Measurements from ENCODE around the gene MAFF. TPM values are rescaled to one million over a fixed set of nuclear protein-coding genes. Genes with fewer than 3 reads are reported as not detected.
"Not testable (repeated sequence)": the region's sequence is repeated elsewhere in the genome, so short reads cannot be mapped to it uniquely, and the experiment has no call there.

The MAFF gene
- 1 to 10 TPM; 2.9 to 5.9 (median 4.3) TPM for polyA plus RNA-seq (ENCODE audit: insufficient read length in 10 of 10)
- long read RNA-seq, donor 1, partial matches to known transcripts: 6 of 23 reads
- long read RNA-seq, donor 1, other reads (novel, unspliced or antisense): 14 of 23 reads
- long read RNA-seq, donor 2, partial matches to known transcripts: 0 of 1 reads
- long read RNA-seq, donor 2, other reads (novel, unspliced or antisense): 0 of 1 reads
- long read RNA-seq, donor 3, partial matches to known transcripts: 0 of 2 reads
- long read RNA-seq, donor 3, other reads (novel, unspliced or antisense): 0 of 2 reads
- long read RNA-seq, donor 4: 0 reads
- long read RNA-seq, donor 5, partial matches to known transcripts: 8 of 16 reads
- long read RNA-seq, donor 5, other reads (novel, unspliced or antisense): 5 of 16 reads
- long read RNA-seq, donor 6, partial matches to known transcripts: 0 of 2 reads
- long read RNA-seq, donor 6, other reads (novel, unspliced or antisense): 0 of 2 reads
- long read RNA-seq, donor 7: 0 reads
- long read RNA-seq, donor 8, partial matches to known transcripts: 0 of 1 reads
- long read RNA-seq, donor 8, other reads (novel, unspliced or antisense): 0 of 1 reads
- long read RNA-seq, donor 9: 0 reads

DNA sequence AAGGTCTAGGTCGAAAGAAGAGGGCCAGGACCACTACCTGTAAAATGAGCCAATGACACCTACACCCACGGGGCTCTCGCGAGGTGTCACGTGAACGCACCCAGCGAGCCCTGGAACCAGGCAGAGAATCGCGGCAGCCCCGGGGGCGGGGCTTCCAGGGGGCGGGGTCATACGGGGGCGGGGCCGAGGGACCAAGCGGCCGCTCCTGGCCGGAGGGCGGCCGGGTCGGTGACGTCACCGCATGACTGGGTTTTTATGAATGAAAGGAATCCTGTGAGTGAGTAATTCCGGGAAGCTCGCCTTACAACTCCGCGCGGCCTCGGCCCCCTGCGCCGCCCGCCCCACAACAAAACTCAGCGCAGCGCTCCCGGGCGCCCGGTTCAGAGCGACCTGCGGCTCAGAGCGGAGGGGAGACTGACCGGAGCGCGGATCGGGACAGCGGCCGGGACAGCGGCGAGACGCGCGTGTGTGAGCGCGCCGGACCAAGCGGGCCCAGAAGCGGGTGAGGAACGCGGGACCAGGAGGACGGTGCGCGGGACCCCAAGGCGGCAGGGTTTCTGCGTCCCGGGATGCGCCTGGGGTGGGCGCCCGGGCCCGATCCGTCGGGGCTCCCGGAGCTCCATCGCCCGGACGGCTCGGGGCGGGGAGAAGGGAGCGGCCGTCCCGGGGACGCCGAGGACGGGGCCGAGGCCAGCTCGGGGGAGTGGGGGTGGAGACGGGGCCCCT, at the start of gene MAFF:
MAFF (plus strand) TSS at position 284 of the 726 bp plus-strand sequence. CDS start 11,860 bp downstream, outside the sequence.
- DNase-seq: peak; percentile 97 to 98 (median 97)

DNA sequence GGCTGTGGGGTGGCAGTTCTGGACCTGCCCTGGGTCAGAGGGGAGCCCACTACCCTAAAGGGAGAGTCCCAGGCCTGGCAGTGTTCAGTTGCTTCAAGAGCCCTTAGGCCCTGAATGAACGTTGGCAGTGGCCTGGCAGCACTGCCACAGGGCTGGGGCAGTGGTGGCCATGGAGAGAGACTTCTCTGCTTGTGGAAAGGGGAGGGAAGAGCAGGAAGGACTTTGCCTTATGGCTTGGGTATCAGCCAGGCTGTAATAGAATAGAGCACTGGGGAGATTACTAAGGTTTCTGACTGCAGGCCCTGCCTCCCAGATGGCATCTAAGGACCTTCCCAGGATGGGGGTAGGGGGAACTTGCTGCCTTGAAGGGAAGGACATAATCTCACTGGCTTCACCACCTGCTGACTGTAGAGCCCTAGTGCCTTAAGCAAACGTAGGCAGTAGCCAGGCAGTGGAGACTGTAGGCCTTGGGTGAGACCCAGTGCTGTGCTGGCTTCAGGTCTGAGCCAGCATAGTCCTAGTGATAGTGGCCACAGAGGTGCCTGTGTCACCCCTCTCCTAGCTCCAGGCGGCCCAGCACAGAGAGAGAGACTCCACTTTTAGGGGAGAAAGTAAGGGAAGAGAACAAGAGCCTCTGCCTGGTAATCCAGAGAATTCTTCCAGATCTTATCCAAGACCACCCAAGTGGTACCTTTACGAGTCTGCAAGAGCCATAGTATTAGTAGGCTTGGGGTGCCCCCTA, 47.8 kb upstream of the MAFF start:
- DNase-seq: no peak

DNA sequence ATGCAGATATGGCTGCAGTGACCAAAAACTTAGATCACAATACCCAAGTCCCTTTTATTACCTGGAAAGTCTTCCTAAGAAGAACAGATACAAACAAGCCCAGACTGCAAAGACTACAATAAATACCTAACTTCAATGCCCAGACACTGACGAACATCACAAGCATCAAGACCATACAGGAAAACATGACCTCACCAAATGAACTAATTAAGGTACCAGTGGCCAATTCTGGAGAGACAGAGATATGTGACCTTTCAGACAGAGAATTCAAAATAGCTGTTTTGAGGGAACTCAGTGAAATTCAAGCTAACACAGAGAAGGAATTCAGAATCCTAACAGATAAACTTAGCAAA, 47.3 kb upstream of the MAFF start:
- not testable (repeated sequence) for DNase-seq

DNA sequence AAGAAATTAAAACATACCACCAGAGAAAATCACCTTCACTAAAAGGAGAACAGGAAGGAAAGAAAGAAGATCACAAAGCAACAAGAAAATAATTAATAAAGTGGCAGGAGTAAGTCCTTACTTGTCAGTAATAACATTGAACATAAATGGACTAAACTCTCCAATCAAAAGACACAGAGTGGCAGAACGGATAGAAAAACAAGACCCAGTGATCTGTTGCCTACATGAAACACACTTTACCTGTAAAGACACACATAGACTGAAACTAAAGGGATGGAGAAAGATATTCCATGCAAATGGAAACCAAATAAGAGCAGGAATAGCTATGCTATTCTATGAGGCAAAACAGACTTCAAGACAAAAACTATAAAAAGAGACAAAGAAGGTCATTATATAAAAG, 46.1 kb upstream of the MAFF start:
- DNase-seq: no peak

DNA sequence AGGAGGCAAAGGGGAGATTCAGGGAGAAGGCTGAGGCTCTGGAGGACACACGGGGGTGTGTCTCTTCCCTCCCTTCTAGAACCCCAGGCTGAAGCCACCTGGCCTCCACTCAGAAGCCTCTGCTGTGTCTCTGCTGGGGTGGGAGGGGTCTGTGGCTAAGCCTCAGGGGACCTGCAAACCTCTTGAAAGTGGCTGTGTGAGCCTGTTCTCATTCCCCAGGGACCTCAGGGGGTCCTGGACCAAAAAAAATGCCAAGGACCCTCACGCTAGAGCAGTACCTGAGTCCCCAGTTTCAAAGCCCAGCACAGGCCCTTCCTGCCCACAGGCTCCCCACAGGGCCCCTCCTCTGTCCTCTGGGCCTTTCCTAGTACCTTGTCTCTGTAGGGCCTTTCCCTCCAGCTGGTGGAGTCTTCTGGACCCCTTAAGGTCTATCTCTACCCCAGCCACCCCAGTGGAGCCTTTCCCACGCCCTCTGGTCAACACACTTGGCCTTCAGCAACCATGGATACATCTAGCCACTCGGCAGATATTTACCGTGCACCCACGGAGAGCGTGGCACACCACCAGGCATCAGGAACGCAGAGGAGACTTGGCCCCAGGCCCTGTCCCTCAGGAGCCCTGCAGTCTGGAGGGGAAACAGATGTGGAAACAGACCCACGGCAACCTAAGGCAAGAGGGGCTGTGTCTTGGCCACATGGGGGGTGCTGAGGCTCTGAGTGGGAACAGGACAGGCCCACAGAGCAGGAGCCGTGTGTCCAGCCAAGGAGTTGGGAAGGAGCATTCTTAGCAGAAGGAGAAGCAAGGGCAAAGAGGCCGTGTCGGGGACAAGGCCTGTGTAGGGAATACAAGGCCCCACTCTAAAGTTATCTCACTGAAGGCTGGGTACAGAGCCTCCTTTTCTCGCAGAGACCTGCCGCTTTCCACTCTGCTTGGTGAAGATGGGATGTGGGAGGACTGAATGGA, 38.6 kb upstream of the MAFF start:
- no peak for DNase-seq

DNA sequence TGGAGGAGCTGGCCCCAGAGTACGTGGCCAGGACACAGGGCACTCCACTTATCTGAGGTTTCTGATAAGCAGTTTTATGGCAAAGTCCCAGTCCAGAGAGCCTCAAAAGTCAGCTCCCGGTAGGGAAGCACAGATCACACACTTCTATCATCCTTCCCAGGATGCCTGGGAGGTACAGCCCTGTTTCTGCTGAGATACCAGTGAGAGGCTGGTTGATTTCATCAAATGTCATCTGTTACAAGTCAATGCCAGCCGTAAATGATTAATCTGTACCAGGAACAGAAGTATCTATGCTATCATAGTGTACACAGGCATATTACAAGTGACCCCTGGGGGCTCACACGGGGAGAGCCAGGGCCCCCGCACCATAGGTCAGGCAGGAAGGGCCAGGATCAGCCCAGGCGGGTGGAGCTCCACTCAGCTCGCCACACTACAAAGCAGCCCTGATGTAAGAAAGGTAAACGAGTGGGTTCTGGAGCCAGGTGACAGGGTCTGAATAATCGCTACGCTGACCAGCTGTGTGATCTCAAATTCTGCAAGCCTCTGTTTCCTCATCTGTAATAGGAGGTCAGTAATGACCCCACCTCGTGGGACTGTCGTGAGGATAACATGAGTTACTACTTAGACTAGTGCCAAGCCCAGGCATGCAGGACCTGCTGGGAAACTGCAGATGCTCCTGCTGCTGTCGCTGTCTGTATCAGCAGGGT, 37.8 kb upstream of the MAFF start:
- no peak for DNase-seq

DNA sequence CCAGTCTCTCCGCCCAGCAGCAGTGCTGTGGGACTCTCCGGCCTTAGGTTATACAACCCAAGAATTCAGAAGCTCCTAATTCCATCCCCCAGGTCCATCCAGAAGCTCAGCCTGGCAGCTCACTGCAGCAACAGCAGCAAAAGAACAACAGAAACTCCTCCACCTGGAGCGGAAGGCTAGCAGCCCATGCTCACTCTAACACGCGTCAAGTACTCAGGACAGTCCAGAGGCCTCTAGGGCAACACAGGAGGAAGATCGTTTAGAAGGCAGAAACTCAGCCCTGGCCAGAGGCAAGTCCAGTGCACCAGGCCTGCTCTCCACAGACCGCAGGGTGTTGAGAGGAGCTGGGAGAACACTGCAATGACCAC, 37.3 kb upstream of the MAFF start:
- DNase-seq: no peak

DNA sequence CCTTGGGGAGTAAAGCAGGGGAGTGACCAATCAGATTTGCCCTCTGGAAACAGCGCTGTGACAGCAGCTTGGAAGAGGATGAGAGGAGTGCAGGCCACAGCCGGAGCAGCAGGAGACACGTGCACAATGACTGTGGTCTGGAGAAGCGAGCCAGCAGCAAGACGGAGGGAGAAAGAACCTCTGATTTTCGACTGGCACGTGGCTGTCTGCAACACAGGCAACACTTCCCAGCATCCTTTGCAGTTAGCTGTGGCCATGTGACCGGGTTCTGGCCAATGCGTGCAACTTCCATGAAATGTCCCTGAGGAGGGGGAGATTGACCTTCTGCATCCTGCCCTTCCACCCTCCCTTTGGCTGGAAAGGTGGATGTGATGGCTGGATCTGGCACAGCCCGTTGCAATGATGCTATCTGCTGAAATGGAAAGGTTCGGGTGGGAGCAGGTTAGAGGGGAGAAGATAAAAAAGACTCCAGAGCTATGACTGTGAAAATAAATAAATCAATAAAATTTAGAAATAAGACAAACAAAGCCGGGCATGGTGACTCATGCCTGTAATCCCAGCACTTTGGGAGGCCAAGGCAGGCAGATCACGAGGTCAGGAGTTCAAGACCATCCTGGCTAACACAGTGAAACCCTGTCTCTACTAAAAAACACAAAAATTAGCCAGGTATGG, 35.7 kb upstream of the MAFF start:
- DNase-seq: no peak

DNA sequence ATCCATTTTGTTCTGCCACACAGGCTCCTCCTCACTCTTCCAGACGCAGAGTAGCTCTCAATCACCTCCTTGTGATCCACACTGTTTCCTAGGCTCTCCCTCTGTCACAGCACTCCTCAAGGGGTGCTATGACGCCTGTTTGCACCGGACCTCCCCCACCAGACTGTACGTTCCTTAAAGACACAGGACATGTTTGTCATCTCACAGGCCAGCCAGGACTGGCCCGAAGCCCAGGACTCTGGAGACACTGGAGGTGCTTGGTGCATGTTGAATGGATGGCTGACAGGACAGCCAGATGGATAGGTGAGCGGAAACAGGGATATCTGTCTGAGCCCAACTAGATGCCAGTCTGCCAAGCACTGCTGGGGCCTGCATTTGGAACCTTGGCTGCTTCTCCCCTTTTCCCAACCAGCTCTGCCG, 33.8 kb upstream of the MAFF start:
- DNase-seq: no peak

DNA sequence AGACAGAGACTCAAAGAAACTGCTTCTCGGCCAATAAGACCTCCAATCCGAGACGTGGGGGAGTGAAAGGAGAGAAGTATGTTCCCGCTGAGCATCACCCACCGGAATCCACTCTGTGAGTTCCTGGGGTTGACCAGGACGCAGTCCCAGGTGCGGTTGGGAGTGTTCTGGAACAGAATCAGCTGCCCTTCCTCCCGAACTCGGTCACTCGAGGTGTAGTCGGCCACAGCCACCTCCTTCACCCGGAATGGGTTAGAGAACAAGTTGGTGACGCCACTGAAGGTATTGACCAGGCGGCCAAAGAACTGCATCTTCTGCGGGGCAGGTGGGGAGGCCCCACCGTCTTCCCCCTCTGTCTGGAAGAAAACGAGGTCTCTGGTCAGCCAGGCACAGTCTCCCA, 32.7 kb upstream of the MAFF start:
- DNase-seq: no peak

DNA sequence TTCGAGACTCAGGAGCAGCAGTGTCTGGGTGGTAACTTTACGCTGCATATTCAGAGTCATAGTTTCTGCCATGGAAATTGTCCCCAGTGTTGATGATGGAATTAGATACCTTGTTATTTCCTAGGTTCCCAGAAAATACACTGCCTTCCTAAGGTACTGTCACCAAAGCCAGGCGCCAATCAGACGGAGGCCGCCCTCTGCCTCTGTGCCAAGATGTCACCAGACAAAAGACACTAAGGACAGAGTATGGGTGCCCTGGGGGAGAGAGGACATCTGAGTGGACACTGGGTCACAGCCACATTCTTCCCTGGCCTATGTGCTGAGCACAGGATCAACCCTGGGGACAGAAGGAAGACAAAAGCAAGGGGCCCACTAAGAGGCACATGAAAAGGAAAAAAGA, 31.3 kb upstream of the MAFF start:
- no peak for DNase-seq

DNA sequence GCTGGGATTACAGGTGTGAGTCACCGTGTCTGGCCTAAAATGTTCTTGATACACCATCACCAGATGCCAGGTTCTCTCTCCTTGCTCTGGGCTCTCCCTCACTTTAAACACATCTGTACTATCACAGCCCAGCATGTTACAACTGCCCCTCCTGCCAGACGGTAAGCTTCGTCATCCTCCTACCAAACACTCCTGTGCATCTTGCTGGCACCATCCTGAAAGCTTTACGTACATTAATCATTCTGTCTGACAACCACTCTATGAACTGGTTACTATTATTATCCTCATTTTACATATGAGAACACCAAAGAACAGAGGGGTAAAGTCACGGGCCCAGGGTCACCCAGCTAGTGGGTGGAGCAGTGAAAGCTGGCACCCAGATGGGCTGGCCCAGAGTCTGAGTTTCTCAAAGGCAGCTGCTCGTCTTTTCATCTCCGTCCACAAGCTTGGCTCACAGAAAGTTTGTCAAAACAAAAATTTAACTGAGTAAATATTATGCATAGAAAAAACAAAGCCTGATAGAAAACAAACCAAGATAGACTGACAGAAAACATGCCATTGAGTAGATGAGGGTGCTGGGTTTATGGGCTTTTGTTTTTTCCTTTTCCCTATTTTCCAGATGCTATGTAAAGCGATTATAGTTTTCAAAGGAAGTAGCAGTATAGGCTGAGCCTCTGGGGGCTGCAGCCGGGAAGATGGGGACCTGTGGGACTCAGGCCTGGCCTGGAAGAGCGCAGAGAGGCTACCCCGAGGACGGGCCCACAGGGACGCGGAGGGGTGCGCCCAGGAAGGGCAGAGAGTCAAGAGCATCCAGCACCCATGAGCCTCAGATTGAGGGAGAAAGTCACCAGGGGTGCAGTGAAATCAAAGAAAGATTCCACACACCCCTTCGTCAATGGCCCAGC, 29.6 kb upstream of the MAFF start:
- DNase-seq: no peak

DNA sequence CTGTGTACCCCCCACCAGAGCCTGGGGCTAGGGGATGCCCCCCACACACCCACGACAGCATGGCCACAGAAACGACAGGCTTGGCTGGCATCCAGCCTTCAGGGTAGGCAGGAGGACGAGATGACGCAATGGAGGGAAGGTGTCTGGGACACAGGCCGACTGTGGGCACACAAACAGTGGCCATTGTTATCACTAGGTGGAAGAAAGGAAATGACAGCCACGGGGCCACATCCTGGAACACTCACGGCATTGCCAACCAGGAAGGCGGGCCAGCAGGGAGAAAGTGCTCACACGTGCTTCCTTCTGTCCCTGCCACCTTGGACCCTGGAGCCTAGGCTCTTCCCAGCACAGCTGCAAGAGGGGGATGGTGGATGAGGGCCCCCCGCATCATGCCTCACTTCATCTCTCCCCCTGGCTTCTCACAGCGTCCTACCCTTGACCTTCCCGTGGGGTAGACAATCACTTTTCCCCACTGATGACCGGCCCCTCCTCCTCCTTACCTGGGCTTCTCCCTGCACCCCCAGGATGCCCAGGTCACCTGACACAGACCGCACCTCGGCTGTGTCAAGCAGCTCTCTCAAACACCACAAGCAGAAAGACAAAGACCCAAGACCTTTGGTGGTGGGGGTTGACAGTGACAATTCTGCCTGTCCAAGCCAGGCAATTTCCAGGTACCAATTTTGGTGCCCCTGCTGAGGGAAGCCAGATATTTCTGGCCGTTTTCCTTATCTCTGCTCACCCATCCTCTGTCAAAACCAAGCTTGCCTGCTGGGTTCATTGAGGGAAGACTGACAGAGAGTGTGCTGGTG, 28.8 kb upstream of the MAFF start:
- peak in 1 of 3 donors; percentile 55 for DNase-seq

DNA sequence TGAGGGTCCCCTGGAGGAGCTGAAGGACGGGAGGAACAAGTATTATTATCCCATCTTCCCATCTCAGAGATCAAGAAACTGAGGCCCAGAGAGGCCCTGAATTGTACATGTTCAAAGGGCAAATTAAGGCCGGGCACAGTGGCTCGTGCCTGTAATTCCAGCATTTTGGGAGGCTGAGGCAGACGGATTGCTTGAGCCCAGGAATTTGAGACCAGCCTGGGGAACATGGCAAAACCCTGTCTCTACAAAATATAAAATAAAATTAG, 28.2 kb upstream of the MAFF start:
- DNase-seq: no peak

DNA sequence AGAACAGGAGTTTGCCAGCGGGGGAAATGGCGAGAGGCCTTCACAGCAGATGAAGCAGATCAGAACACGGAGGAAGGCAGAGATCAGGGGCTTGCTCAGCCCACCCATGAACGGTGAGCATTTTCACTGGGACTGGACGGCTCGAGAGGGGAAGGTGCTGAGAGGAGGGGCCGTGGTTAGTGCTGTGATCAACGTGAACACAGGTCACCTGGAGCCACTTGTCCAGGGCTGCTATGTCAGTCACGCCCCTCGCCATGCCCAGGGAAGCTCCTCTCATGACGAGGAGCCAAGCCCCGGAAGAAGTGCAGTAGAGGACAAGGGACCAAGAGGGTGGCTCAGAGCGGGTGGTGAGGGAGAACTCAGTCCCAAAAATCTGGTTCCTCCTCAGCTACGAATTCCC, 27.2 kb upstream of the MAFF start:
- no peak for DNase-seq

DNA sequence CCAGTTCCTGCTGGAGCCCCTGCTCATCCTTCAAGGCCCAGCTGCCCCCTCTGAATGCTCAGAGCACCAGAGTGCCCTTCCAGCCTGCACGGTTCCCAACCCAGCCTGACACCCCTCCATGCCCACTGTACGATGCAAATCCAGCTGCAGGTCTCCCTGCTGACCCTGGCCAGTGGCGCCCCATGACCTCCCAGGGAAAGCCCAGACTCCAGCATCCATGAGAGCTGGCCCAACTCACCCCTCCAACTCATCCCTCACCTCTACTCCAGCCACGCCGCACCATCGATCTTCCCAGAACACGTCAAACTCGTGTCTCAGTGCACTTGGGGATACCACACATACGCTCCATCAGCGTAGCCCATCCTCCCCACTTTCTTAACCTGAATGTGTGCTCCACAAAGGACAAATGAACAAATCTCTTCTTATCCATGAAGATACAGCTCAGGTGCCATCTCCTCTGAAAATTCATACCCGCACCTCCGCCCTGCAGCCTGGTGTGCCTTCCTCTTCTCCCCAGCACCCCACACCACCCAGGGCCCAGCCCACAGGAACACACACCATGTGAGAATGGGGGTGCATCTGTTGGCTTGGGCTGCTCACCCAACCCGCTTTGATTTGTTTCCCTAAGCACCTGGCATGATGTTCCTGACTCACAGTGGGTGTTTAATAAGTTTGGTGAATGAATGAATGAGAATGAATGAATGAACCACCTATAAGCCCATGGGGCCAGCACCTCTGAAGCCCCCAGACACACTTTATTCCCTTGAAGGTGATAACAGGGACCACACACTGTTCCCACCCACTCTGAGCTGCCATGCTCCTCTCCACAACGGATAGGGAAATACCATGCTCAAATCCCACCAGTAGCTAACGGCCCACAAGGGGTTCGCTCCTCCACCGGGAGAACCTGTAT, 26.3 kb upstream of the MAFF start:
- DNase-seq: no peak

DNA sequence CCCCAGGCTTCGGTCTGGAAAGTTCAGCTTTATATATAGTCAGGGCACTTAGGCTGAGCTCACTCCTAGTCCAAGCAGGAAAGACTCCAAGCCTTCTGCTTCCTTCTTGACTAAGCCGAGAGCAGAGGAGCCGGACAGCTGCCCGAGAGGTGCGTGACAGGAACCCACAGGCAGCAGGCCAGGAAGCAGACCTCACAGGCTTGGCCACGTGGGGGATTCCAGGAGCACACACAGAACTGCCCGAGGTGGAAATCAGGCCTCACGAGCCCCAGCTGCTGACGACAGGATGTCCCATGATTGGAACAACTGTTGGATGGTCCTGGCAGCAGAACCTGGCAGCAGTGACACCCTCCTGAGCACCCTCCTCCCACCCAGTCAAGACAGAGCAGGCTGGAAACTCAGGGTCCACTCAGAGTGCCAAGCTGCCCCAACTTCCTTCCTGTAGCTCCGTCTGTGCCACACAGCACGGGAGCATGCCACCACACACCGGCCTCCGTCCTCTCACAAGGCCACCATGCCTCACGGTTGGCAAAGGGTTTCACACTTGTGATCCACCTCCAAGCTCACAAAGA, 25.5 kb upstream of the MAFF start:
- peak; percentile 70 to 83 (median 79) for DNase-seq
